ENCODE measurements around the gene MAP7D3. TPM values are rescaled to one million over a fixed set of nuclear protein-coding genes. Genes with fewer than 3 reads are reported as not detected.

MAP7D3 gene
- total RNA-seq, 1 experiment from 2014 or later = 27.5 TPM

- H3K4me1 ChIP-seq (replicated peaks) = no peaks in the 10 kb centered on the region
- H3K36me3 ChIP-seq = peaks cover 53% of the 10 kb centered on the region
- no peak overlapping the region for H3K27ac ChIP-seq
- H3K27me3 ChIP-seq (replicated peaks) = no peaks in the 10 kb centered on the region
- DNase-seq (ENCODE audit: low read depth in 1 of 2, low spot score in 2 of 2) = no peak
- H3K9me3 ChIP-seq (replicated peaks) = no peaks in the 10 kb centered on the region
- H3K4me3 ChIP-seq = no peak overlapping the region
These were observed 24.1 kb downstream of the MAP7D3 start for GRCh38 chrX:136227074-136227473.

DNA sequence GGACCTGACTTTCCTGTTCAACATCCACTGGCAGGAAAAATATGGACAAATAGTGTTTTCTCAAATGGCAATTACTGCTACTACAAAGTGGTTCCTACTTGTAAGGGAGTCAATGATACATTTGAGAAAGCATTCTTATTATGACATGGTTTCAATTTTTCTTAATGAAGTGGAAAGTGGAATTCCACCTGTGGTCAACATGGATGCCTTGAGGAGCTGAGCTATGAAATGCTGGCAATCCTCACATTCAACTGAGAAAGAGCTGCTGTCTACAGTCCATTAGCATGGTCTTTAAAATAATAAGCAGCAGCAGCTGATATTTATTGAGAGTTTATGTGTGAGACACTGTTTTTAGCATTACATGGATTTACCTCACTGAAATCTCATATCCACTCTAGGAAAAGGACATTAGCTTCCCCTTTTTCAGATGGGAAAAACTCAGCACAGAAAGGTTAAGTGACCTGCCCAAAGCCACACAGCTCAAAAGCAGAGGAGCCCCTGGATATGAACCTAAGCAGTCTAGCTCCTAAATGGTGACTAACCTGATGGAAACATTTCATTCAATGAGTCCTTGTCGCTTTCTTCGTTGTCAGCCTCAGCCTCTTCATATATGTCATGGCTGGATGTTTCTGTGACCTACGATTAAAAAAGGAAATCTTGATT is 29.2 kb downstream of the MAP7D3 start:
- Histone ChIP-seq H3K27me3 (replicated peaks) (no peaks in the 10 kb centered on the region), H3K4me1 (replicated peaks) (peaks cover 15% of the 10 kb centered on the region), H3K27ac (no peak overlapping the region), H3K36me3 (peaks cover 73% of the 10 kb centered on the region), H3K4me3 (no peak overlapping the region), H3K9me3 (replicated peaks) (no peaks in the 10 kb centered on the region)
- DNase-seq (ENCODE audit: low read depth in 1 of 2, low spot score in 2 of 2) = no peak

GRCh38 chrX:136220951-136221350 is 30.2 kb downstream of the MAP7D3 start:
- H3K36me3 ChIP-seq = peaks cover 71% of the 10 kb centered on the region
- peaks cover 24% of the 10 kb centered on the region for H3K4me1 ChIP-seq (replicated peaks)
- no peak for DNase-seq (ENCODE audit: low read depth in 1 of 2, low spot score in 2 of 2)
- no peaks in the 10 kb centered on the region for H3K9me3 ChIP-seq (replicated peaks)
- H3K27me3 ChIP-seq (replicated peaks) = no peaks in the 10 kb centered on the region
- H3K27ac ChIP-seq = peak overlapping the region; percentile 63
- H3K4me3 ChIP-seq = no peak overlapping the region

- DNase-seq (ENCODE audit: low read depth in 1 of 2, low spot score in 2 of 2) = no peak
- Histone ChIP-seq H3K27ac (peak overlapping the region; percentile 63), H3K4me3 (no peak overlapping the region), H3K9me3 (replicated peaks) (no peaks in the 10 kb centered on the region), H3K27me3 (replicated peaks) (no peaks in the 10 kb centered on the region), H3K36me3 (peaks cover 67% of the 10 kb centered on the region), H3K4me1 (replicated peaks) (peaks cover 28% of the 10 kb centered on the region)
These were observed 30.7 kb downstream of the MAP7D3 start for GRCh38 chrX:136220540-136220939.

- H3K4me1 ChIP-seq (replicated peaks) = peaks cover 35% of the 10 kb centered on the region
- H3K27me3 ChIP-seq (replicated peaks) = no peaks in the 10 kb centered on the region
- no peak for DNase-seq (ENCODE audit: low read depth in 1 of 2, low spot score in 2 of 2)
- no peak overlapping the region for H3K4me3 ChIP-seq
- H3K9me3 ChIP-seq (replicated peaks) = no peaks in the 10 kb centered on the region
- no peak overlapping the region for H3K27ac ChIP-seq
- H3K36me3 ChIP-seq = peaks cover 62% of the 10 kb centered on the region
These were observed 31.3 kb downstream of the MAP7D3 start for GRCh38 chrX:136219893-136220292.

DNA sequence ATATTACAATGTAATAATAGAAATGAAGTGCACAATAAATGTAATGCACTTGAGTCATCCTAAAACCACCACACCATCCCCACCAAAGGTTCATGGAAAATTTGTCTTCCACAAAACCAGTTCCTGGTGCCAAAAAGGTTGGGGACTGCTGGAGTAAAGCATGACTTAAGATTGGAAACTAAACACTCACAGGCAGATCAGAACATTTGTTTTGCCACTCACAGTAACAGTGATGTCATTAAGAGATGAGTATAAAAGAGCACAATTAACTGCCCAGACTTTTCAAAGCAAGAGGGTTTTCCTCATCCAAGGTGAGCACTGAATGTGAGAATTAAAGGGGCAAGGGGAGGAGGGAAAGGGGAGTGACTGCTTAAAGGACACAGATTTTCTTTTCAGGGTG is 35.6 kb downstream of the MAP7D3 start:
- no peaks in the 10 kb centered on the region for H3K27me3 ChIP-seq (replicated peaks)
- DNase-seq (ENCODE audit: low read depth in 1 of 2, low spot score in 2 of 2) = peak in 1 of 2 experiments; percentile 51
- peaks cover 59% of the 10 kb centered on the region for H3K4me1 ChIP-seq (replicated peaks)
- no peak overlapping the region for H3K4me3 ChIP-seq
- peaks cover 41% of the 10 kb centered on the region for H3K36me3 ChIP-seq
- H3K27ac ChIP-seq = peak overlapping the region; percentile 98
- no peaks in the 10 kb centered on the region for H3K9me3 ChIP-seq (replicated peaks)

- DNase-seq (ENCODE audit: low read depth in 1 of 2, low spot score in 2 of 2) = peak; percentile 94 to 96
- Histone ChIP-seq H3K9me3 (replicated peaks) (no peaks in the 10 kb centered on the region), H3K27ac (peak overlapping the region; percentile 98), H3K36me3 (peaks cover 31% of the 10 kb centered on the region), H3K27me3 (replicated peaks) (no peaks in the 10 kb centered on the region), H3K4me3 (no peak overlapping the region), H3K4me1 (replicated peaks) (peaks cover 55% of the 10 kb centered on the region)
These were observed 36.6 kb downstream of the MAP7D3 start for GRCh38 chrX:136214551-136214950.

DNA sequence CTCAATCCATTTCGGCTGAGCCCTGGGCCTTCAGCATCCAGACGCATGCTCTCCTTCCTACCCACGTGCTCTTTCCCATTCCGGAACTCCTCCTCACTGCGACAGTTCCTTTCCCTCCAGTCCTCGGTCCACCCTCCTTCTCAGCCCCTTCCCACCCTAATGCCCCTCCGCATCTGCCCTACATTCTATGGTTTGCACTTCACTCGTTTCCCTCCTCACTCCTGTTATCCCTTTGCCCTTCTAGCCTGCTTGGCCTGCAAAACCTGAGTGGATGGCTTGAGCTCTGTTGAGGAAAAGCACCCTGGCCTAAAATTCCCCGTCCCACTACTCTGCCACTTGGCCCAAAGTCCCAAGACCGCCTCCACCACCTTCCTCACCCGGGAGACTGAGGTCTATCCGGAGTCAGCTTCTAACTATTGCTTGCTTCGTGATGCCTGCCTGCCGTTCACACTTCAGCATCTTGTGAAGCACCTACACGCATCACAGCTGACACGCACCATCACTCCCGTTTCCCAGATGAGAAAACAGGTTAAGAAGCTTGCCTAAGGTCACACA is 38.6 kb downstream of the MAP7D3 start:
- Histone ChIP-seq H3K4me3 (no peak overlapping the region), H3K4me1 (replicated peaks) (peaks cover 62% of the 10 kb centered on the region), H3K36me3 (peaks cover 28% of the 10 kb centered on the region), H3K9me3 (replicated peaks) (no peaks in the 10 kb centered on the region), H3K27ac (no peak overlapping the region; the same call in 1 of the 2 replicates), H3K27me3 (replicated peaks) (no peaks in the 10 kb centered on the region)
- no peak for DNase-seq (ENCODE audit: low read depth in 1 of 2, low spot score in 2 of 2)

GRCh38 chrX:136211766-136212556 is 39.2 kb downstream of the MAP7D3 start:
- H3K9me3 ChIP-seq (replicated peaks) = no peaks in the 10 kb centered on the region
- H3K36me3 ChIP-seq = peaks cover 24% of the 10 kb centered on the region
- H3K27ac ChIP-seq = no peak overlapping the region
- peaks cover 58% of the 10 kb centered on the region for H3K4me1 ChIP-seq (replicated peaks)
- no peaks in the 10 kb centered on the region for H3K27me3 ChIP-seq (replicated peaks)
- no peak for DNase-seq (ENCODE audit: low read depth in 1 of 2, low spot score in 2 of 2)
- no peak overlapping the region for H3K4me3 ChIP-seq

DNA sequence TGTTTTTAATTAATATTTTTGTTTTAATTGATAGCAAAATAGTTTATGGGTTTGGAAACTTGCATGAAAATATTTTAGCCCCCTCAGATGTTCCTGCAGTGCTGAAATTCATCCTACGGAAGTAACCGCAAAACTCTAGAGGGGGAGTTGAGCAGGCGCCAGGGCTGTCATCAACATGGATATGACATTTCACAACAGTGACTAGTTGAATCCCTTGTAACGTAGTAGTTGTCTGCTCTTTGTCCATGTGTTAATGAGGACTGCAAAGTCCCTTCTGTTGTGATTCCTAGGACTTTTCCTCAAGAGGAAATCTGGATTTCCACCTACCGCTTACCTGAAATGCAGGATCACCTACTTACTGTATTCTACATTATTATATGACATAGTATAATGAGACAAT is 40.4 kb downstream of the MAP7D3 start:
- H3K36me3 ChIP-seq = peaks cover 19% of the 10 kb centered on the region
- peaks cover 48% of the 10 kb centered on the region for H3K4me1 ChIP-seq (replicated peaks)
- no peaks in the 10 kb centered on the region for H3K27me3 ChIP-seq (replicated peaks)
- DNase-seq (ENCODE audit: low read depth in 1 of 2, low spot score in 2 of 2) = no peak
- no peaks in the 10 kb centered on the region for H3K9me3 ChIP-seq (replicated peaks)
- no peak overlapping the region for H3K4me3 ChIP-seq
- no peak overlapping the region for H3K27ac ChIP-seq

DNA sequence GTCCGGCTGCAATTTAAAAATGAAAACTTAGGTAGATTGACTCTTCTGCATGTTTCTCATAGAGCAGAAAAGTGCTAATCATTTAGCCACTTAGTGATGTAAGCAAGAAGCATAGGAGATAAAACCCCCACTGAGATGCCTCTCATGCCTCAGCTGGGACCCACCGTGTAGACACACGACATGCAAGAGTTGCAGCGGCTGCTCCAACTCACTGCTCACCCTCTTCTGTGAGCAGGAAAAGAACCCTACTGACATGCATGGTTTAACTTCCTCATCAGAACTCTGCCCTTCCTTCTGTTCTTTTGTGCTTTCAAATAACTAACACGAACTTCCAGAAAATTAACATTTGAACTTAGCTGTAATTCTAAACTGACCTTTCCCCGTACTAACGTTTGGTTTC is 41.0 kb downstream of the MAP7D3 start:
- H3K36me3 ChIP-seq = peaks cover 19% of the 10 kb centered on the region
- peaks cover 44% of the 10 kb centered on the region for H3K4me1 ChIP-seq (replicated peaks)
- H3K9me3 ChIP-seq (replicated peaks) = no peaks in the 10 kb centered on the region
- no peak overlapping the region for H3K27ac ChIP-seq
- no peaks in the 10 kb centered on the region for H3K27me3 ChIP-seq (replicated peaks)
- no peak for DNase-seq (ENCODE audit: low read depth in 1 of 2, low spot score in 2 of 2)
- no peak overlapping the region for H3K4me3 ChIP-seq

DNA sequence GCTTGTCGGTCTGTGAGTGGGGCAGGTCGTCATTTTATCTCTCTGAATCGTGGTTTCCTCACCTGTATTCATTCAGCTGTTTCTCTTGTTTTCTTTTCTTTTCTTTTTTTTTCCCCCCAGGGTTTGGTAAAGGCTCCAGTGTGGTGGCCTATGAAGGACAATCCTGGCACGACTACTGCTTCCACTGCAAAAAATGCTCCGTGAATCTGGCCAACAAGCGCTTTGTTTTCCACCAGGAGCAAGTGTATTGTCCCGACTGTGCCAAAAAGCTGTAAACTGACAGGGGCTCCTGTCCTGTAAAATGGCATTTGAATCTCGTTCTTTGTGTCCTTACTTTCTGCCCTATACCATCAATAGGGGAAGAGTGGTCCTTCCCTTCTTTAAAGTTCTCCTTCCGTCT is 41.4 kb downstream of the MAP7D3 start:
- H3K9me3 ChIP-seq (replicated peaks) = no peaks in the 10 kb centered on the region
- no peaks in the 10 kb centered on the region for H3K27me3 ChIP-seq (replicated peaks)
- no peak overlapping the region for H3K4me3 ChIP-seq
- no peak overlapping the region for H3K27ac ChIP-seq
- peaks cover 19% of the 10 kb centered on the region for H3K36me3 ChIP-seq
- H3K4me1 ChIP-seq (replicated peaks) = peaks cover 44% of the 10 kb centered on the region
- DNase-seq (ENCODE audit: low read depth in 1 of 2, low spot score in 2 of 2) = no peak

GRCh38 chrX:136209016-136209738 is 42.0 kb downstream of the MAP7D3 start:
- Histone ChIP-seq H3K27me3 (replicated peaks) (no peaks in the 10 kb centered on the region), H3K36me3 (peaks cover 19% of the 10 kb centered on the region), H3K27ac (peak overlapping the region; percentile 56), H3K4me3 (no peak overlapping the region), H3K4me1 (replicated peaks) (peaks cover 46% of the 10 kb centered on the region), H3K9me3 (replicated peaks) (no peaks in the 10 kb centered on the region)
- DNase-seq (ENCODE audit: low read depth in 1 of 2, low spot score in 2 of 2) = peak; percentile 38 to 48
